ENCODE data around the gene IFI6.
"Not testable (repeated sequence)": the region's sequence is repeated elsewhere in the genome, so short reads cannot be mapped to it uniquely, and the experiment has no call there.

The IFI6 gene

GRCh38 chr1:27627061-27627460 is 44.9 kb downstream of the IFI6 start:
- no peak for DNase-seq (ENCODE audit: low read depth)

GRCh38 chr1:27626031-27626935 is 45.7 kb downstream of the IFI6 start:
- no peak for DNase-seq (ENCODE audit: low read depth)

GRCh38 chr1:27624467-27625178 is 47.4 kb downstream of the IFI6 start:
- DNase-seq (ENCODE audit: low read depth), result no peak

GRCh38 chr1:27623327-27624212 is 48.4 kb downstream of the IFI6 start:
- no peak for DNase-seq (ENCODE audit: low read depth)

GRCh38 chr1:27622828-27623227 is 49.2 kb downstream of the IFI6 start:
- no peak for DNase-seq (ENCODE audit: low read depth)

- no peak for DNase-seq (ENCODE audit: low read depth)
Observed at GRCh38 chr1:27621051-27621920, 50.7 kb downstream of the IFI6 start.

- DNase-seq (ENCODE audit: low read depth), result not testable (repeated sequence)
Observed at GRCh38 chr1:27619782-27620438, 52.1 kb downstream of the IFI6 start.

- DNase-seq (ENCODE audit: low read depth), result no peak
Observed at GRCh38 chr1:27618341-27619082, 53.5 kb downstream of the IFI6 start.

- DNase-seq (ENCODE audit: low read depth), result no peak
Observed at GRCh38 chr1:27617420-27617819, 54.6 kb downstream of the IFI6 start.

- no peak for DNase-seq (ENCODE audit: low read depth)
Observed at GRCh38 chr1:27616441-27616840, 55.6 kb downstream of the IFI6 start.
